ENCODE measurements around the gene TATDN3.

DNA sequence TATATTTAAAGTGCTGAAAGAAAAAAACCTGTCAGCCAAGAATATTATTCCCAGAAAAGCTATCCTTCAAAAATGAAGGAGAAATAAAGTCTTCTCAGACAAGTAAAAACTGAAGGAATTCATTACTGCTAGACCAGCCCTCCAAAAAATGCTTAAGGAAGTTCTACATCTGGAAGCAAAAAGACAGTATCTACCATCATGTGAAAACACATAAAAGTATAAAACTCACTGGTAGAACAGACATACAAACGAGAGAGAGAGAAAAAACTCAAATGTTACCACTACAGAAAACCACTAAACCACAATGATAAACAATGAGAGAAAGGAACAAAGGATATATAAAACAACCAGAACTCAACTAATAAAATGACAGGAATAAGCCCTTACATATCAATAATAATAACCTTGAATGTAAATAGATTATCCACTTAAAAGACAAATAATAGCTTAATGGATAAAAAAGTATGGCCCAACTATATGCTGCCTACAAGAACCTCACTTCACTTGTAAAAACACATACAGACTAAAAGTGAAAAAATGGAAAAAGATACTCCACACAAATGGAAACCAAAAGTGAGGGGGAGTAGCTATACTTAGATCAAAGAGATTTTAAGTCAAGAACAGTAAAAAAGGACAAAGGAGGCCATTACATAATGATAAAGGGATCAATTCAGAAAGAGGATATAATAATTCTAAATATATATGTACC is 22.1 kb upstream of the TATDN3 start:
- no peak for TF ChIP-seq CTCF (IDR thresholded peaks at IDR 0.05; ENCODE audit: low read length)
- no peak for TF ChIP-seq EZH2 (IDR thresholded peaks at IDR 0.05; ENCODE audit: borderline replicate concordance, low read length)
